HEK293 (cell line): ENCODE results near the gene CYP24A1.
A peak's percentile ranks its signal among the peaks of the same experiment; 100 is the strongest.
"Not testable (repeated sequence)": the region's sequence is repeated elsewhere in the genome, so short reads cannot be mapped to it uniquely, and the experiment has no call there.

Source experiments
- CTCF ChIA-PET: fragments of 350-600 bp; formaldehyde crosslinking; extraction: SDS; loops from one replicate; lab custom pipeline; 2021; ENCODE audit warnings: antibody characterized with exemption; lab: Yijun Ruan, JAX
- POLR2A ChIA-PET: fragments of 300-600 bp; formaldehyde crosslinking; extraction: SDS; loops from one replicate; lab custom pipeline; 2020; ENCODE audit warnings: antibody characterized with exemption, inconsistent platforms; lab: Yijun Ruan, JAX
- H3K27ac ChIP-seq: fragments of 200-500 bp; sonication (Bioruptor generic); 2 replicates; pipeline ENCODE4 v1.5.1; 2014; ENCODE audit warnings: low read depth, low read length, control low read depth, inconsistent platforms; ENCODE audit errors: extremely low read depth
- H3K36me3 ChIP-seq, 2 experiments: fragments of 200-500 bp in 1 of 2; sonication (Bioruptor generic) in 1 of 2; 1 replicate in 1 of 2; 2 replicates in 1 of 2; pipeline ENCODE4 v1.5.1; 2014 to 2017; ENCODE audit warnings: inconsistent platforms in 2 of 2, low read length in 2 of 2; ENCODE audit not compliant: control insufficient read depth in 2 of 2, insufficient read depth in 1 of 2
- H3K4me1 ChIP-seq: fragments of 200-500 bp; sonication (Bioruptor generic); 2 replicates; pipeline ENCODE4 v1.5.1; 2014; ENCODE audit warnings: mild to moderate bottlenecking, low read length, inconsistent platforms; ENCODE audit not compliant: control insufficient read depth, insufficient read depth
- H3K4me3 ChIP-seq: 2 replicates; pipeline ENCODE4 v1.5.1; 2011; ENCODE audit warnings: low read depth, mild to moderate bottlenecking, control low read depth, low read length, moderate library complexity
- H3K9me3 ChIP-seq: fragments of 200-500 bp; sonication (Bioruptor generic); 2 replicates; pipeline ENCODE4 v1.5.1; 2014; ENCODE audit warnings: low read depth, low read length, inconsistent platforms; ENCODE audit not compliant: control insufficient read depth, insufficient read depth
- ZBTB1 ChIP-seq: fragments of 450-650 bp; formaldehyde crosslinking; IDR thresholded peaks from 2 replicates; pipeline ENCODE4 v1.5.1; 2016; ENCODE audit warnings: missing biosample characterization, missing genetic modification characterization
- ZNF132 ChIP-seq: fragments of 450-650 bp; formaldehyde crosslinking; IDR thresholded peaks from 2 replicates; pipeline ENCODE4 v1.5.1; 2017; ENCODE audit warnings: missing biosample characterization, missing genetic modification characterization, borderline replicate concordance
- ZNF146 ChIP-seq: fragments of 450-650 bp; formaldehyde crosslinking; IDR thresholded peaks from 2 replicates; pipeline ENCODE4 v1.5.1; 2016; ENCODE audit warnings: missing biosample characterization, missing genetic modification characterization
- ZNF302 ChIP-seq: fragments of 450-650 bp; formaldehyde crosslinking; IDR thresholded peaks from 2 replicates; pipeline ENCODE4 v1.5.1; 2016; ENCODE audit warnings: missing biosample characterization, missing genetic modification characterization, low read depth
- ZNF37A ChIP-seq: fragments of 450-650 bp; IDR thresholded peaks from 2 replicates; pipeline ENCODE4 v1.5.1; 2018; ENCODE audit warnings: missing biosample characterization, missing genetic modification characterization
- ZNF426 ChIP-seq: fragments of 450-650 bp; formaldehyde crosslinking; IDR thresholded peaks from 2 replicates; pipeline ENCODE4 v1.5.1; 2017; ENCODE audit warnings: missing biosample characterization, missing genetic modification characterization, mild to moderate bottlenecking, inconsistent platforms, moderate library complexity
- ZNF701 ChIP-seq: fragments of 450-650 bp; formaldehyde crosslinking; IDR thresholded peaks from 2 replicates; pipeline ENCODE4 v1.5.1; 2016; ENCODE audit warnings: missing biosample characterization, missing genetic modification characterization
- ZNF843 ChIP-seq: fragments of 450-650 bp; formaldehyde crosslinking; IDR thresholded peaks from 2 replicates; pipeline ENCODE4 v1.5.1; 2016; ENCODE audit warnings: missing biosample characterization, missing genetic modification characterization
- TF ChIP-seq, protein P1 (sequence below): fragments of 450-650 bp; formaldehyde crosslinking; IDR thresholded peaks from 2 replicates; pipeline ENCODE4 v1.5.1; 2016; ENCODE audit warnings: missing biosample characterization, missing genetic modification characterization, borderline replicate concordance
- TF ChIP-seq, protein P2 (sequence below): fragments of 450-650 bp; formaldehyde crosslinking; IDR thresholded peaks from 2 replicates; pipeline ENCODE4 v1.5.0; 2017; ENCODE audit warnings: missing biosample characterization, missing genetic modification characterization, borderline replicate concordance
- TF ChIP-seq, protein P3 (sequence below): fragments of 450-650 bp; formaldehyde crosslinking; IDR thresholded peaks from 2 replicates; pipeline ENCODE4 v1.5.1; 2016; ENCODE audit warnings: missing biosample characterization, missing genetic modification characterization
- TF ChIP-seq, protein P4 (sequence below): fragments of 450-650 bp; formaldehyde crosslinking; IDR thresholded peaks from 2 replicates; pipeline ENCODE4 v1.5.1; 2016; ENCODE audit warnings: missing biosample characterization, missing genetic modification characterization

Gene CYP24A1

DNA sequence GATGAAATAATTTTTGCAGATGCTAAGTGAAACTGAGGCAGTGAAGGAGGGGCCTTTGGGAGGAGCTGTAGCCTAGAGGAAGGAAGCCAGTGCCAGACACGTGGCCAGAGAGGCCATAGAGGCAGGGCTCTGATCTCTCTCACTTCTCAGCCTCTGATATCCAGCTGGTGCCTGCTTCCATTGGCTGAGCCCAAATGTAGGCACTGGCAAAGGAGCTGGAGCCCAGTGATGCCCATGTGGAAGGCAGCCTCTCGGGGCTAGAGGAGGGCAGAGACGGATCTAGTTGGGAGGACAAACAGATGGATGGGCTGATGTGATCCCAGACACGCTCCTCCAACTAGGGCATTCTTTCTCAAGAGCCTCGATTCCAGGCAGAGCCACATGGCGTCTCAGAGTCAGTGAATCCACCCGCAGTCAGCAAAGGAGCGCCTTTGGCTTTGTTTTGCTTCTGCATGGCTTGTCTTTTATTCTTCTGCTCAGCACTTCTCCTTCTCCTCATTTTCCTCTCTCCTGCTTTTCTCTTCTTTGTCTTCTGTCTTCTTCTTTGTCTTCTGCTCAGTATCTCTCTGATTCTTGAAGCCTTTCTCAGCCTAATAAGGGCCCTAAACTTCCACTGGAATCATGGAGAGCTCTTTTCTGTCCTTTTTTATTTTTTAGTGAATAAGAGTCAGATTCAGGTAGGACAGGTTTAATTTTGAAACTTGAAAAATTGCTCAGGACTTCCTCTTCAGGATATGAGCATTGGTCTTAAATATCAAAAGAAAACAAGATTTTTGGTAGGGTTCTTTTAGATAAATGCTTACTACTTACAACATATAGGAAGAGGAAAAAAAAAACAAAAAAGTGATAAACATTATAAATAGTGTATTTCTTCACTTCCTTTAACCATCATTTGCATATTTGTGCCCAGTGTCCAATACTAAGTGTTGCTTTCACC is 41.8 kb downstream of the CYP24A1 start:
- Histone ChIP-seq H3K9me3 (no peaks in the 10 kb centered on the region), H3K27ac (no peak overlapping the region), H3K4me3 (no peak overlapping the region), H3K4me1 (no peaks in the 10 kb centered on the region), H3K36me3 (no peaks in the 10 kb centered on the region)
- CTCF ChIA-PET, result interaction anchor here (0.6 to 2.2 kb wide), 3 partner anchors 28 to 1356 kb away, joined by 3 to 18 read pairs (median 5); no protein-coding TSS in a partner anchor
- POLR2A ChIA-PET, result no interaction called here
- no peak for TF ChIP-seq ZNF37A (tag by site-specific recombination)
- no peak for TF ChIP-seq ZNF132
- TF ChIP-seq, protein P1, sequence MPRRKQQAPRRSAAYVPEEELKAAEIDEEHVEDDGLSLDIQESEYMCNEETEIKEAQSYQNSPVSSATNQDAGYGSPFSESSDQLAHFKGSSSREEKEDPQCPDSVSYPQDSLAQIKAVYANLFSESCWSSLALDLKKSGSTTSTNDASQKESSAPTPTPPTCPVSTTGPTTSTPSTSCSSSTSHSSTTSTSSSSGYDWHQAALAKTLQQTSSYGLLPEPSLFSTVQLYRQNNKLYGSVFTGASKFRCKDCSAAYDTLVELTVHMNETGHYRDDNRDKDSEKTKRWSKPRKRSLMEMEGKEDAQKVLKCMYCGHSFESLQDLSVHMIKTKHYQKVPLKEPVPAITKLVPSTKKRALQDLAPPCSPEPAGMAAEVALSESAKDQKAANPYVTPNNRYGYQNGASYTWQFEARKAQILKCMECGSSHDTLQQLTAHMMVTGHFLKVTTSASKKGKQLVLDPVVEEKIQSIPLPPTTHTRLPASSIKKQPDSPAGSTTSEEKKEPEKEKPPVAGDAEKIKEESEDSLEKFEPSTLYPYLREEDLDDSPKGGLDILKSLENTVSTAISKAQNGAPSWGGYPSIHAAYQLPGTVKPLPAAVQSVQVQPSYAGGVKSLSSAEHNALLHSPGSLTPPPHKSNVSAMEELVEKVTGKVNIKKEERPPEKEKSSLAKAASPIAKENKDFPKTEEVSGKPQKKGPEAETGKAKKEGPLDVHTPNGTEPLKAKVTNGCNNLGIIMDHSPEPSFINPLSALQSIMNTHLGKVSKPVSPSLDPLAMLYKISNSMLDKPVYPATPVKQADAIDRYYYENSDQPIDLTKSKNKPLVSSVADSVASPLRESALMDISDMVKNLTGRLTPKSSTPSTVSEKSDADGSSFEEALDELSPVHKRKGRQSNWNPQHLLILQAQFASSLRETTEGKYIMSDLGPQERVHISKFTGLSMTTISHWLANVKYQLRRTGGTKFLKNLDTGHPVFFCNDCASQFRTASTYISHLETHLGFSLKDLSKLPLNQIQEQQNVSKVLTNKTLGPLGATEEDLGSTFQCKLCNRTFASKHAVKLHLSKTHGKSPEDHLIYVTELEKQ (tag by site-specific recombination), result no peak
- TF ChIP-seq ZNF843 (tag by site-specific recombination), result no peak
- no peak for TF ChIP-seq ZNF426 (tag by site-specific recombination)

DNA sequence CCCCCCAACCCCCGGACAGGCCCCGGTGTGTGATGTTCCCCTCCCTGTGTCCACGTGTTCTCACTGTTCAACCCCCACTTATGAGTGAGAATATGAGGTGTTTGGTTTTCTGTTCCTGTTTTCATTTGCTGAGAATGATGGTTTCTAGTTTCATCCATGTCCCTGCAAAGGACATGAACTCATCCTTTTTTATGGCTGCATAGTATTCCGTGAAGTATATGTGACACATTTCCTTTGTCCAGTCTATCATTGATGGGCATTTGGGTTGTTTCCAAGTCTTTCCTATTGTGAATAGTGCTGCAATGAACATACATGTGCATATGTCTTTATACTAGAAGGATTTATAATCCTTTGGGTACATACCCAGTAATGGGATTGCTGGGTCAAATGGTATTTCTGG is 42.7 kb downstream of the CYP24A1 start:
- TF ChIP-seq ZNF146, result peak; percentile 94
- H3K9me3 ChIP-seq, H3K4me3 ChIP-seq, H3K27ac ChIP-seq, CTCF ChIA-PET, H3K36me3 ChIP-seq, H3K4me1 ChIP-seq, POLR2A ChIA-PET: not testable (repeated sequence)

DNA sequence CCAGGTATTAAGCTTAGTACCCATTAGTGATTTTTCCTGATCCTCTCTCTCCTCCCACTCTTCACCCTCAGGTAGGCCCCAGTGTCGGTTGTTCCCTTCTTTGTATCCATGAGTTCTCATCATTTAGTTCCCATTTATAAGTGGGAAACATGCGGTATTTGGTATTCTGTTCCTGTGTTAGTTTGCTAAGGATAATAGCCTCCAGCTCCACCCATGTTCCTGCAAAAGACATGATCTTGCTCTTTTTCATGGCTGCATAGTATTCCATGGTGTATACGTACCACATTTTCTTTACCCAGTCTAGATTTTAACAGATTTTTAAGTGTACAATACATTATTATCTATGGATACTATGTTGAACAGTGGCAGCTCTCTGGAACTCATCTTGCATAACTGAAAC is 44.4 kb downstream of the CYP24A1 start:
- no peaks in the 10 kb centered on the region for H3K36me3 ChIP-seq
- POLR2A ChIA-PET, result no interaction called here
- TF ChIP-seq ZBTB1 (tag by site-specific recombination) (no peak), ZNF701 (tag by site-specific recombination) (no peak), ZNF302 (tag by site-specific recombination) (no peak), ZNF146 (peak; percentile 99)
- TF ChIP-seq, protein P2, sequence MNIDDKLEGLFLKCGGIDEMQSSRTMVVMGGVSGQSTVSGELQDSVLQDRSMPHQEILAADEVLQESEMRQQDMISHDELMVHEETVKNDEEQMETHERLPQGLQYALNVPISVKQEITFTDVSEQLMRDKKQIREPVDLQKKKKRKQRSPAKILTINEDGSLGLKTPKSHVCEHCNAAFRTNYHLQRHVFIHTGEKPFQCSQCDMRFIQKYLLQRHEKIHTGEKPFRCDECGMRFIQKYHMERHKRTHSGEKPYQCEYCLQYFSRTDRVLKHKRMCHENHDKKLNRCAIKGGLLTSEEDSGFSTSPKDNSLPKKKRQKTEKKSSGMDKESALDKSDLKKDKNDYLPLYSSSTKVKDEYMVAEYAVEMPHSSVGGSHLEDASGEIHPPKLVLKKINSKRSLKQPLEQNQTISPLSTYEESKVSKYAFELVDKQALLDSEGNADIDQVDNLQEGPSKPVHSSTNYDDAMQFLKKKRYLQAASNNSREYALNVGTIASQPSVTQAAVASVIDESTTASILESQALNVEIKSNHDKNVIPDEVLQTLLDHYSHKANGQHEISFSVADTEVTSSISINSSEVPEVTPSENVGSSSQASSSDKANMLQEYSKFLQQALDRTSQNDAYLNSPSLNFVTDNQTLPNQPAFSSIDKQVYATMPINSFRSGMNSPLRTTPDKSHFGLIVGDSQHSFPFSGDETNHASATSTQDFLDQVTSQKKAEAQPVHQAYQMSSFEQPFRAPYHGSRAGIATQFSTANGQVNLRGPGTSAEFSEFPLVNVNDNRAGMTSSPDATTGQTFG (tag by site-specific recombination), result no peak
- TF ChIP-seq, protein P3, sequence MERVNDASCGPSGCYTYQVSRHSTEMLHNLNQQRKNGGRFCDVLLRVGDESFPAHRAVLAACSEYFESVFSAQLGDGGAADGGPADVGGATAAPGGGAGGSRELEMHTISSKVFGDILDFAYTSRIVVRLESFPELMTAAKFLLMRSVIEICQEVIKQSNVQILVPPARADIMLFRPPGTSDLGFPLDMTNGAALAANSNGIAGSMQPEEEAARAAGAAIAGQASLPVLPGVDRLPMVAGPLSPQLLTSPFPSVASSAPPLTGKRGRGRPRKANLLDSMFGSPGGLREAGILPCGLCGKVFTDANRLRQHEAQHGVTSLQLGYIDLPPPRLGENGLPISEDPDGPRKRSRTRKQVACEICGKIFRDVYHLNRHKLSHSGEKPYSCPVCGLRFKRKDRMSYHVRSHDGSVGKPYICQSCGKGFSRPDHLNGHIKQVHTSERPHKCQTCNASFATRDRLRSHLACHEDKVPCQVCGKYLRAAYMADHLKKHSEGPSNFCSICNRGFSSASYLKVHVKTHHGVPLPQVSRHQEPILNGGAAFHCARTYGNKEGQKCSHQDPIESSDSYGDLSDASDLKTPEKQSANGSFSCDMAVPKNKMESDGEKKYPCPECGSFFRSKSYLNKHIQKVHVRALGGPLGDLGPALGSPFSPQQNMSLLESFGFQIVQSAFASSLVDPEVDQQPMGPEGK (tag by site-specific recombination), result no peak
- TF ChIP-seq, protein P4, sequence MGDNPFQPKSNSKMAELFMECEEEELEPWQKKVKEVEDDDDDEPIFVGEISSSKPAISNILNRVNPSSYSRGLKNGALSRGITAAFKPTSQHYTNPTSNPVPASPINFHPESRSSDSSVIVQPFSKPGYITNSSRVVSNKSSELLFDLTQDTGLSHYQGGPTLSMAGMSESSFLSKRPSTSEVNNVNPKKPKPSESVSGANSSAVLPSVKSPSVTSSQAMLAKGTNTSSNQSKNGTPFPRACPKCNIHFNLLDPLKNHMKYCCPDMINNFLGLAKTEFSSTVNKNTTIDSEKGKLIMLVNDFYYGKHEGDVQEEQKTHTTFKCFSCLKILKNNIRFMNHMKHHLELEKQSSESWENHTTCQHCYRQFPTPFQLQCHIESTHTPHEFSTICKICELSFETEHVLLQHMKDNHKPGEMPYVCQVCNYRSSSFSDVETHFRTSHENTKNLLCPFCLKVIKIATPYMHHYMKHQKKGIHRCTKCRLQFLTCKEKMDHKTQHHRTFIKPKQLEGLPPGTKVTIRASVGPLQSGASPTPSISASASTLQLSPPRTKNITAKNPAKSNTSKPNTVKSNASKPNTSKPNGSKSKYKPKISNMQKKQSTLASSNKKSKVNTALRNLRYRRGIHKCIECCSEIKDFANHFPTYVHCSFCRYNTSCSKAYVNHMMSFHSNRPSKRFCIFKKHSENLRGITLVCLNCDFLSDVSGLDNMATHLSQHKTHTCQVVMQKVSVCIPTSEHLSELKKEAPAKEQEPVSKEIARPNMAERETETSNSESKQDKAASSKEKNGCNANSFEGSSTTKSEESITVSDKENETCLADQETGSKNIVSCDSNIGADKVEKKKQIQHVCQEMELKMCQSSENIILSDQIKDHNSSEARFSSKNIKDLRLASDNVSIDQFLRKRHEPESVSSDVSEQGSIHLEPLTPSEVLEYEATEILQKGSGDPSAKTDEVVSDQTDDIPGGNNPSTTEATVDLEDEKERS, result peak; percentile 52; the same call in 1 of the 2 replicates
- H3K9me3 ChIP-seq, result no peaks in the 10 kb centered on the region
- CTCF ChIA-PET, result interaction anchor here (0.6 to 1.2 kb wide), 2 partner anchors 25 to 1591 kb away, joined by 3 to 7 read pairs; no protein-coding TSS in a partner anchor
- no peaks in the 10 kb centered on the region for H3K4me1 ChIP-seq
- no peak overlapping the region for H3K27ac ChIP-seq
- no peak overlapping the region for H3K4me3 ChIP-seq
